Vagina (tissue), 2 donors: ENCODE data around the gene ZNF132.

ENCODE experiments used
- CTCF ChIP-seq, 3 experiments: fragments of 450-650 bp in 2 of 3; fragments of 200-600 bp in 1 of 3; sonication (generic) in 1 of 3; IDR thresholded peaks; one replicate each; pipeline ENCODE4 v1.5.1; 2017 to 2019; ENCODE audit warnings: antibody characterized with exemption in 3 of 3, mild to moderate bottlenecking in 2 of 3, moderate library complexity in 2 of 3
- POLR2A ChIP-seq, 2 donors: fragments of 450-650 bp; IDR thresholded peaks; one replicate each; pipeline ENCODE4 v1.6.1; 2017; ENCODE audit warnings: antibody characterized with exemption in 2 of 2, mild to moderate bottlenecking in 2 of 2, moderate library complexity in 2 of 2
- POLR2AphosphoS5 ChIP-seq, 2 donors: sonication (generic); formaldehyde crosslinking; IDR thresholded peaks; one replicate each; pipeline ENCODE4 v1.9.0; 2017; ENCODE audit warnings: antibody characterized with exemption in 2 of 2, mild to moderate bottlenecking in 2 of 2, low read depth in 1 of 2; ENCODE audit not compliant: insufficient read depth in 1 of 2

- no peak for TF ChIP-seq CTCF (IDR thresholded peaks at IDR 0.05)
- TF ChIP-seq POLR2A (IDR thresholded peaks at IDR 0.05), result no peak
- TF ChIP-seq POLR2AphosphoS5 (IDR thresholded peaks at IDR 0.05; ENCODE audit: insufficient read depth in 1 of 2, low read depth in 1 of 2), result no peak
These were observed 34.5 kb upstream of the ZNF132 start for GRCh38 chr19:58474291-58474996.
